Keratinocyte (primary cell): ENCODE measurements around the gene OR2V2. TPM values are rescaled to one million over a fixed set of nuclear protein-coding genes. Genes with fewer than 3 reads are reported as not detected.
A peak's percentile ranks its signal among the peaks of the same experiment; 100 is the strongest.

Source experiments
- DNase-seq: peaks from one replicate; pipeline ENCODE4 v3.0.0-alpha.2; 2011; ENCODE audit warnings: low read depth, missing footprints, low spot score
- FAIRE-seq: peaks from 2 replicates; lab custom pipeline; 2011; peaks lifted over from hg19 to GRCh38; lab: Jason Lieb, UNC
- H2AFZ ChIP-seq: 2 replicates; pipeline ENCODE4 v1.6.0; 2012; ENCODE audit warnings: low read length, control low read depth, inconsistent platforms; ENCODE audit not compliant: control insufficient read depth
- H3K27ac ChIP-seq: 2 replicates; pipeline ENCODE4 v1.5.1; 2011; ENCODE audit warnings: low read length; ENCODE audit not compliant: control insufficient read depth, insufficient read depth
- H3K27me3 ChIP-seq: 3 replicates; pipeline ENCODE4 v1.6.0; 2011; ENCODE audit warnings: low read length; ENCODE audit not compliant: control insufficient read depth, insufficient read depth; ENCODE audit errors: extremely low read depth
- H3K36me3 ChIP-seq, 2 experiments: 2 replicates in 1 of 2; 3 replicates in 1 of 2; pipeline ENCODE4 v1.5.1; 2011; ENCODE audit warnings: low read length in 2 of 2, mild to moderate bottlenecking in 1 of 2; ENCODE audit not compliant: control insufficient read depth in 2 of 2, insufficient read depth in 2 of 2; ENCODE audit errors: extremely low read depth in 1 of 2
- H3K4me1 ChIP-seq: 3 replicates; pipeline ENCODE4 v1.5.1; 2011; ENCODE audit warnings: low read length; ENCODE audit not compliant: control insufficient read depth, insufficient read depth; ENCODE audit errors: extremely low read depth
- H3K4me2 ChIP-seq: 3 replicates; pipeline ENCODE4 v1.6.0; 2011; ENCODE audit warnings: low read depth, low read length; ENCODE audit not compliant: control insufficient read depth, insufficient read depth; ENCODE audit errors: extremely low read depth
- H3K4me3 ChIP-seq, 3 experiments: fragments of 200-600 bp in 1 of 3; sonication (generic) in 1 of 3; 2 replicates in 2 of 3; 3 replicates in 1 of 3; pipeline ENCODE4 v1.5.1; 2011 to 2016; ENCODE audit warnings: low read length in 3 of 3, mild to moderate bottlenecking in 3 of 3, control low read depth in 2 of 3, inconsistent platforms in 1 of 3, low read depth in 1 of 3, mixed read lengths in 1 of 3, mixed run types in 1 of 3, moderate library complexity in 1 of 3; ENCODE audit not compliant: control insufficient read depth in 2 of 3, insufficient read depth in 2 of 3; ENCODE audit errors: extremely low read depth in 1 of 3
- H3K79me2 ChIP-seq: 2 replicates; pipeline ENCODE4 v1.6.0; 2012; ENCODE audit warnings: low read length; ENCODE audit not compliant: control insufficient read depth, insufficient read depth
- H3K9ac ChIP-seq: 3 replicates; pipeline ENCODE4 v1.6.0; 2011; ENCODE audit warnings: low read length; ENCODE audit not compliant: control insufficient read depth, insufficient read depth; ENCODE audit errors: extremely low read depth
- H3K9me1 ChIP-seq: 3 replicates; pipeline ENCODE4 v1.6.0; 2011; ENCODE audit warnings: low read length; ENCODE audit not compliant: control insufficient read depth, insufficient read depth; ENCODE audit errors: extremely low read depth
- H3K9me3 ChIP-seq: 2 replicates; pipeline ENCODE4 v1.5.1; 2012; ENCODE audit warnings: low read depth, low read length; ENCODE audit not compliant: control insufficient read depth
- H4K20me1 ChIP-seq: 3 replicates; pipeline ENCODE4 v1.6.0; 2011; ENCODE audit warnings: low read length; ENCODE audit not compliant: control insufficient read depth, insufficient read depth; ENCODE audit errors: extremely low read depth
- EZH2 ChIP-seq: IDR thresholded peaks from one replicate; pipeline ENCODE4 v1.6.1; 2012; ENCODE audit warnings: inconsistent platforms, mild to moderate bottlenecking, low read length, moderate library complexity
- dilution Hi-C: fragments of 300-500 bp; cut with MboI; formaldehyde crosslinking; loops from one replicate; pipeline ENCODE4 v1.7.0; 2020; ENCODE audit warnings: low sequenced_read_pairs; ENCODE audit not compliant: extremely low pct_ligation_motif_present
- polyA plus RNA-seq, 5 experiments: library from polyadenylated mRNA; depleted of rRNA in 3 of 5; stranded (reverse) in 3 of 5; stranded (forward) in 1 of 5; unstranded in 1 of 5; fragments of >200 nt; gene quantifications; 1 replicate in 1 of 5; 2 replicates in 3 of 5; 3 replicates in 1 of 5; pipeline versions ENCODE4 v1.2.1 to v1.2.3, GENCODE V29; 2011 to 2012; ENCODE audit warnings: missing spikeins in 2 of 5, low read depth in 1 of 5, low replicate concordance in 1 of 5
- TF ChIP-seq, protein P1 (sequence below), 3 experiments: IDR thresholded peaks in 1 of 3; conservative IDR thresholded peaks in 1 of 3; optimal IDR thresholded peaks in 1 of 3; 2 replicates in 2 of 3; 3 replicates in 1 of 3; pipeline versions ENCODE3 to v1.5.1; 2011; ENCODE audit warnings: low read length in 3 of 3, mild to moderate bottlenecking in 3 of 3, moderate library complexity in 2 of 3, control low read depth in 1 of 3, inconsistent platforms in 1 of 3; ENCODE audit not compliant: insufficient read depth in 2 of 3; ENCODE audit errors: extremely low read depth in 1 of 3

Gene OR2V2
- polyA plus RNA-seq, 1 donor (not counting 4 experiments of a cell fraction or from before 2014, with no cell fraction given): not detected

DNA sequence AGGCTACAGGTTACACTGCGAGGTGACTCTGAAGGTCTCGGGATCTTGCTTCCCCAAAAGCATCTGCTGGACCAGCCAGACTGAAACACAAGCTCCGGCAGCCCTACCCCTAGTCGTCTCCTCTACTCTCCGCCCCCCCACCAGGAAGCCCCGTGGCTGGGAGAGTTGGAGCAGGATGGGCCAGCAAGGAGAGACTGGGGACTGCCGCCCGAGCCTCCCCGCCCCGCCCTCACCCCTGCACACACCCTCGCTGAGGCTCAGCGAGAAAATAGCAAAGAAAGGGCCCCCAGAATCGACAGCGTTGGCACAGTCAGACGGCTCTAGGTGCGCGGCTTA, 56.4 kb downstream of the OR2V2 start:
- FAIRE-seq: no peak
- Histone ChIP-seq H2AFZ (peak overlapping the region; percentile 70), H3K36me3 (peaks cover 3 to 13% of the 10 kb centered on the region in 2 experiments), H3K79me2 (peaks cover 4% of the 10 kb centered on the region), H3K9me1 (no peaks in the 10 kb centered on the region), H3K9ac (peak overlapping the region; percentile 63), H3K4me3 (peak overlapping the region; percentile 71 to 87 (median 85)), H3K4me2 (peak overlapping the region; percentile 83), H4K20me1 (no peaks in the 10 kb centered on the region), H3K4me1 (peaks cover 19% of the 10 kb centered on the region), H3K27ac (peak overlapping the region; percentile 43), H3K9me3 (no peaks in the 10 kb centered on the region), H3K27me3 (no peaks in the 10 kb centered on the region)
- DNase-seq: no peak
- dilution Hi-C loops: no loop called here
- TF ChIP-seq, protein P1, sequence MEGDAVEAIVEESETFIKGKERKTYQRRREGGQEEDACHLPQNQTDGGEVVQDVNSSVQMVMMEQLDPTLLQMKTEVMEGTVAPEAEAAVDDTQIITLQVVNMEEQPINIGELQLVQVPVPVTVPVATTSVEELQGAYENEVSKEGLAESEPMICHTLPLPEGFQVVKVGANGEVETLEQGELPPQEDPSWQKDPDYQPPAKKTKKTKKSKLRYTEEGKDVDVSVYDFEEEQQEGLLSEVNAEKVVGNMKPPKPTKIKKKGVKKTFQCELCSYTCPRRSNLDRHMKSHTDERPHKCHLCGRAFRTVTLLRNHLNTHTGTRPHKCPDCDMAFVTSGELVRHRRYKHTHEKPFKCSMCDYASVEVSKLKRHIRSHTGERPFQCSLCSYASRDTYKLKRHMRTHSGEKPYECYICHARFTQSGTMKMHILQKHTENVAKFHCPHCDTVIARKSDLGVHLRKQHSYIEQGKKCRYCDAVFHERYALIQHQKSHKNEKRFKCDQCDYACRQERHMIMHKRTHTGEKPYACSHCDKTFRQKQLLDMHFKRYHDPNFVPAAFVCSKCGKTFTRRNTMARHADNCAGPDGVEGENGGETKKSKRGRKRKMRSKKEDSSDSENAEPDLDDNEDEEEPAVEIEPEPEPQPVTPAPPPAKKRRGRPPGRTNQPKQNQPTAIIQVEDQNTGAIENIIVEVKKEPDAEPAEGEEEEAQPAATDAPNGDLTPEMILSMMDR (optimal IDR thresholded peaks at IDR 0.05 in 1 of 3, IDR thresholded peaks at IDR 0.05 in 1 of 3, conservative IDR thresholded peaks at IDR 0.05 in 1 of 3; ENCODE audit: extremely low read depth in 1 of 3, insufficient read depth in 2 of 3, low read length in 3 of 3): no peak
- no peak for TF ChIP-seq EZH2

DNA sequence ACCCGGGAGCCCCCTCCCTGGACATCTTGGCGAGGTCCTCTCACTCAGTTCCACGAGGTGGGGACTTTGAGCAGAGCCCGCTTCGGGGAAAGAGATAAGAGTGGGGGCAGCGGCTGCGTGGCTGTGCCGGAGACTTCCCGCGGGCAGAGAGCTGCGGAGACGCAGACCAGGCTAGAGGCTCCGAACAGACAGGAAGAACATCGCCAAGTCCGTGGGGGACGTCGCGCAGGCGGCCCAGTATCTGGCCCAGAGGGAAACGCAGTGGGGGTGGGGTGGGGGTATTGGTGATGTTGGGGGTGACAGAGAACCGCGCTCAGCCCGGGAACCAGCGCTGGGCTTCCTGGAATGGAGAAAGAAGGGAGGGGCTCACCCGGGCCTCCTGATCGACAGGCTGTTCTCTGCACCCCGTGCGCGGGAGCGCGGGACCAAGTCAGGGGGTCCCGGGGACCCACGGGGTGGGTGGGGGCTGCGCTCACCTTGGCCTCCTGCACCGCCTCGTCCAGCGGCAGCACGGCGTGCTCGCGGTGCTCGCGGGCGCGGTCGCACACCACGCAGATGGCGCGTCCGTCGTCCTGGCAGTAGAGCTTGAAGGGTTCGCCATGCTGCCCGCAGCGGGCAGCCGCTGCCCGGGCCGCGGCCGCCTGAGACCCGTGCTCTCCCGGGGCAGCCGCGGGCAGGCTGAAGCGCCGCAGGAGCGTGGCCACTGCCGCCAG, 56.9 kb downstream of the OR2V2 start:
- Histone ChIP-seq H3K4me1 (peaks cover 19% of the 10 kb centered on the region), H3K79me2 (peaks cover 4% of the 10 kb centered on the region), H2AFZ (peak overlapping the region; percentile 70), H3K27me3 (no peaks in the 10 kb centered on the region), H3K9me1 (no peaks in the 10 kb centered on the region), H3K9ac (peak overlapping the region; percentile 63), H3K36me3 (peaks cover 3 to 13% of the 10 kb centered on the region in 2 experiments), H3K4me2 (peak overlapping the region; percentile 83), H3K4me3 (peak overlapping the region; percentile 71 to 87 (median 85)), H3K27ac (peak overlapping the region; percentile 31), H3K9me3 (no peaks in the 10 kb centered on the region), H4K20me1 (no peaks in the 10 kb centered on the region)
- DNase-seq: no peak
- TF ChIP-seq, protein P1 (optimal IDR thresholded peaks at IDR 0.05 in 1 of 3, IDR thresholded peaks at IDR 0.05 in 1 of 3, conservative IDR thresholded peaks at IDR 0.05 in 1 of 3; ENCODE audit: extremely low read depth in 1 of 3, insufficient read depth in 2 of 3, low read length in 3 of 3): no peak
- no peak for TF ChIP-seq EZH2
- dilution Hi-C loops: no loop called here
- FAIRE-seq: no peak
